Parathyroid adenoma (tissue), 2 donors: ENCODE results near the gene AHDC1.

ENCODE experiments used
- H2AFZ ChIP-seq: fragments of 300-600 bp; sonication (generic); one replicate; pipeline ENCODE4 v1.7.0; 2017; ENCODE audit warnings: antibody characterized with exemption, mild to moderate bottlenecking
- H3K27ac ChIP-seq: fragments of 300-600 bp; sonication (generic); one replicate; pipeline ENCODE4 v1.7.0; 2017
- H3K27me3 ChIP-seq: fragments of 300-600 bp; sonication (generic); one replicate; pipeline ENCODE4 v1.7.0; 2017; ENCODE audit warnings: low read length; ENCODE audit not compliant: control insufficient read depth, insufficient read depth
- H3K36me3 ChIP-seq: fragments of 300-600 bp; sonication (generic); one replicate; pipeline ENCODE4 v1.7.0; 2017; ENCODE audit warnings: low read length; ENCODE audit not compliant: control insufficient read depth, insufficient read depth
- H3K4me1 ChIP-seq: fragments of 300-600 bp; sonication (generic); one replicate; pipeline ENCODE4 v1.7.0; 2017; ENCODE audit warnings: control low read depth
- H3K4me2 ChIP-seq: fragments of 300-600 bp; sonication (generic); one replicate; pipeline ENCODE4 v1.7.0; 2017; ENCODE audit warnings: low read length
- H3K4me3 ChIP-seq: fragments of 300-600 bp; sonication (generic); one replicate; pipeline ENCODE4 v1.7.0; 2017; ENCODE audit warnings: low read depth, low read length
- H3K79me2 ChIP-seq: fragments of 300-600 bp; sonication (generic); one replicate; pipeline ENCODE4 v1.7.0; 2017; ENCODE audit warnings: control low read depth
- H3K9ac ChIP-seq: fragments of 300-600 bp; sonication (generic); one replicate; pipeline ENCODE4 v1.7.0; 2017; ENCODE audit warnings: mild to moderate bottlenecking
- H3K9me3 ChIP-seq: fragments of 300-600 bp; sonication (generic); one replicate; pipeline ENCODE4 v1.7.0; 2017; ENCODE audit warnings: low read length; ENCODE audit not compliant: control insufficient read depth
- CTCF ChIP-seq: fragments of 300-600 bp; sonication (generic); IDR thresholded peaks from one replicate; pipeline ENCODE4 v1.7.0; 2017; ENCODE audit warnings: antibody characterized with exemption, mild to moderate bottlenecking
- donor health status: primary hyperparathyroidism.

The AHDC1 gene

GRCh38 chr1:27559466-27560030, 44.4 kb downstream of the AHDC1 start:
- Histone ChIP-seq H3K79me2 (peaks cover 5% of the 10 kb centered on the region), H3K27ac (no peak overlapping the region), H3K36me3 (no peaks in the 10 kb centered on the region), H3K27me3 (no peaks in the 10 kb centered on the region), H3K9ac (no peak overlapping the region), H3K9me3 (no peaks in the 10 kb centered on the region), H3K4me1 (peaks cover 12% of the 10 kb centered on the region), H3K4me2 (no peak overlapping the region), H2AFZ (no peak overlapping the region), H3K4me3 (no peak overlapping the region)
- no peak for TF ChIP-seq CTCF

- no peaks in the 10 kb centered on the region for H3K27me3 ChIP-seq
- H3K4me3 ChIP-seq, result peak overlapping the region; percentile 38
- no peaks in the 10 kb centered on the region for H3K79me2 ChIP-seq
- no peaks in the 10 kb centered on the region for H3K36me3 ChIP-seq
- TF ChIP-seq CTCF, result no peak
- no peak overlapping the region for H3K9ac ChIP-seq
- H3K4me1 ChIP-seq, result peaks cover 4% of the 10 kb centered on the region
- H3K27ac ChIP-seq, result peak overlapping the region; percentile 61
- peak overlapping the region; percentile 18 for H3K4me2 ChIP-seq
- H3K9me3 ChIP-seq, result no peaks in the 10 kb centered on the region
- no peak overlapping the region for H2AFZ ChIP-seq
Observed at GRCh38 chr1:27557596-27558340, 46.2 kb downstream of the AHDC1 start.

- peaks cover 4% of the 10 kb centered on the region for H3K4me1 ChIP-seq
- no peaks in the 10 kb centered on the region for H3K36me3 ChIP-seq
- H3K9me3 ChIP-seq, result no peaks in the 10 kb centered on the region
- H3K27me3 ChIP-seq, result no peaks in the 10 kb centered on the region
- no peaks in the 10 kb centered on the region for H3K79me2 ChIP-seq
- H3K4me2 ChIP-seq, result peak overlapping the region; percentile 55
- H3K27ac ChIP-seq, result peak overlapping the region; percentile 61
- no peak overlapping the region for H3K9ac ChIP-seq
- peak overlapping the region; percentile 38 for H3K4me3 ChIP-seq
- TF ChIP-seq CTCF, result peak; percentile 81
- no peak overlapping the region for H2AFZ ChIP-seq
Observed at GRCh38 chr1:27556781-27557595, 47.0 kb downstream of the AHDC1 start.

- Histone ChIP-seq H3K36me3 (no peaks in the 10 kb centered on the region), H3K27me3 (no peaks in the 10 kb centered on the region), H2AFZ (no peak overlapping the region), H3K9ac (no peak overlapping the region), H3K27ac (peak overlapping the region; percentile 44), H3K79me2 (no peaks in the 10 kb centered on the region), H3K4me3 (no peak overlapping the region), H3K4me2 (no peak overlapping the region), H3K9me3 (no peaks in the 10 kb centered on the region), H3K4me1 (peaks cover 4% of the 10 kb centered on the region)
- TF ChIP-seq CTCF, result no peak
Observed at GRCh38 chr1:27556435-27556780, 47.5 kb downstream of the AHDC1 start.
